Type B pancreatic cell (in vitro differentiated cells): ENCODE measurements around the gene DPP10. TPM values are rescaled to one million over a fixed set of nuclear protein-coding genes. Genes with fewer than 3 reads are reported as not detected.

ENCODE experiments used
- DNase-seq: peaks from one replicate; pipeline ENCODE4 v3.0.0; 2021; ENCODE audit warnings: mixed read lengths; ENCODE audit not compliant: unreplicated experiment; ENCODE audit errors: extremely low spot score
- H3K27ac Mint-ChIP-seq: 2 replicates; pipeline ENCODE4 v1.8.0; 2021; ENCODE audit warnings: mild to moderate bottlenecking, mixed read lengths
- H3K27me3 Mint-ChIP-seq: 2 replicates; pipeline ENCODE4 v1.8.0; 2021; ENCODE audit warnings: mixed read lengths
- H3K36me3 Mint-ChIP-seq: 2 replicates; pipeline ENCODE4 v1.8.0; 2021; ENCODE audit warnings: mixed read lengths
- H3K4me1 Mint-ChIP-seq: one replicate; pipeline ENCODE4 v1.8.0; 2021; ENCODE audit warnings: mixed read lengths; ENCODE audit not compliant: unreplicated experiment
- H3K4me3 Mint-ChIP-seq: 2 replicates; pipeline ENCODE4 v1.8.0; 2021; ENCODE audit warnings: mild to moderate bottlenecking, mixed read lengths
- H3K9me3 Mint-ChIP-seq: 2 replicates; pipeline ENCODE4 v1.8.0; 2021; ENCODE audit warnings: mixed read lengths
- total RNA-seq: library from RNA; stranded (reverse); gene quantifications from 2 replicates; pipeline ENCODE4 v1.2.1, GENCODE V29; 2021; ENCODE audit warnings: low replicate concordance
- TF ChIP-seq, protein P1 (sequence below): fragments of 200-600 bp; sonication (generic); conservative IDR thresholded peaks from 2 replicates; pipeline ENCODE4 v1.5.0; 2021; ENCODE audit warnings: antibody characterized with exemption, mild to moderate bottlenecking

Gene DPP10
- total RNA-seq, 1 donor from 2014 or later: 8.8 TPM

GRCh38 chr2:114769110-114769509, 326.7 kb downstream of the DPP10 start:
- TF ChIP-seq, protein P1, sequence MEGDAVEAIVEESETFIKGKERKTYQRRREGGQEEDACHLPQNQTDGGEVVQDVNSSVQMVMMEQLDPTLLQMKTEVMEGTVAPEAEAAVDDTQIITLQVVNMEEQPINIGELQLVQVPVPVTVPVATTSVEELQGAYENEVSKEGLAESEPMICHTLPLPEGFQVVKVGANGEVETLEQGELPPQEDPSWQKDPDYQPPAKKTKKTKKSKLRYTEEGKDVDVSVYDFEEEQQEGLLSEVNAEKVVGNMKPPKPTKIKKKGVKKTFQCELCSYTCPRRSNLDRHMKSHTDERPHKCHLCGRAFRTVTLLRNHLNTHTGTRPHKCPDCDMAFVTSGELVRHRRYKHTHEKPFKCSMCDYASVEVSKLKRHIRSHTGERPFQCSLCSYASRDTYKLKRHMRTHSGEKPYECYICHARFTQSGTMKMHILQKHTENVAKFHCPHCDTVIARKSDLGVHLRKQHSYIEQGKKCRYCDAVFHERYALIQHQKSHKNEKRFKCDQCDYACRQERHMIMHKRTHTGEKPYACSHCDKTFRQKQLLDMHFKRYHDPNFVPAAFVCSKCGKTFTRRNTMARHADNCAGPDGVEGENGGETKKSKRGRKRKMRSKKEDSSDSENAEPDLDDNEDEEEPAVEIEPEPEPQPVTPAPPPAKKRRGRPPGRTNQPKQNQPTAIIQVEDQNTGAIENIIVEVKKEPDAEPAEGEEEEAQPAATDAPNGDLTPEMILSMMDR: no peak
- Mint-ChIP-seq H3K27ac (no peak overlapping the region), H3K36me3 (no peaks in the 10 kb centered on the region), H3K4me1 (no peaks in the 10 kb centered on the region), H3K9me3 (no peaks in the 10 kb centered on the region), H3K27me3 (peaks cover 6% of the 10 kb centered on the region), H3K4me3 (no peak overlapping the region)
- DNase-seq: no peak

- Mint-ChIP-seq H3K4me1 (no peaks in the 10 kb centered on the region), H3K9me3 (no peaks in the 10 kb centered on the region), H3K36me3 (no peaks in the 10 kb centered on the region), H3K4me3 (no peak overlapping the region), H3K27ac (no peak overlapping the region), H3K27me3 (peaks cover 6% of the 10 kb centered on the region)
- TF ChIP-seq, protein P1: no peak
- no peak for DNase-seq
Measured at GRCh38 chr2:114769991-114770390, 327.6 kb downstream of the DPP10 start.

- Mint-ChIP-seq H3K36me3 (no peaks in the 10 kb centered on the region), H3K9me3 (no peaks in the 10 kb centered on the region), H3K27me3 (peaks cover 2% of the 10 kb centered on the region), H3K4me3 (no peak overlapping the region), H3K27ac (no peak overlapping the region), H3K4me1 (peaks cover 15% of the 10 kb centered on the region)
- TF ChIP-seq, protein P1: no peak
- DNase-seq: no peak
Measured at GRCh38 chr2:114784046-114784445, 341.6 kb downstream of the DPP10 start.

GRCh38 chr2:114784890-114785583, 342.6 kb downstream of the DPP10 start:
- H3K27ac Mint-ChIP-seq: no peak overlapping the region
- H3K27me3 Mint-ChIP-seq: peaks cover 2% of the 10 kb centered on the region

GRCh38 chr2:114786901-114787300, 344.5 kb downstream of the DPP10 start:
- H3K27ac Mint-ChIP-seq: no peak overlapping the region
- H3K4me1 Mint-ChIP-seq: peaks cover 15% of the 10 kb centered on the region
- no peak overlapping the region for H3K4me3 Mint-ChIP-seq
- H3K27me3 Mint-ChIP-seq: peaks cover 2% of the 10 kb centered on the region
- no peak for DNase-seq
- TF ChIP-seq, protein P1: no peak
- H3K36me3 Mint-ChIP-seq: no peaks in the 10 kb centered on the region
- H3K9me3 Mint-ChIP-seq: no peaks in the 10 kb centered on the region

More at GRCh38 chr2:114784890-114785583, 342.6 kb downstream of the DPP10 start:
- DNase-seq: no peak
- Mint-ChIP-seq H3K9me3 (no peaks in the 10 kb centered on the region), H3K36me3 (no peaks in the 10 kb centered on the region), H3K4me3 (no peak overlapping the region), H3K4me1 (peaks cover 15% of the 10 kb centered on the region)
- TF ChIP-seq, protein P1: no peak
